Suppressor macrophage treated with lipopolysaccharide for 1 hour (primary cell): Measurements from ENCODE around the gene ANKRD12.

ENCODE experiments used
- DNase-seq, 3 donors: peaks; one replicate each; pipeline ENCODE4 v3.0.0-alpha.2; 2020 to 2022

ANKRD12 gene

GRCh38 chr18:9296233-9297006, 159.8 kb downstream of the ANKRD12 start:
- no peak for DNase-seq

GRCh38 chr18:9297007-9297393, 160.4 kb downstream of the ANKRD12 start:
- no peak for DNase-seq

GRCh38 chr18:9304388-9305070, 167.9 kb downstream of the ANKRD12 start:
- no peak for DNase-seq

GRCh38 chr18:9319333-9319732, 182.8 kb downstream of the ANKRD12 start:
- DNase-seq, result no peak

GRCh38 chr18:9321017-9321452, 184.5 kb downstream of the ANKRD12 start:
- no peak for DNase-seq

GRCh38 chr18:9321736-9322135, 185.2 kb downstream of the ANKRD12 start:
- DNase-seq, result no peak

GRCh38 chr18:9322744-9323143, 186.2 kb downstream of the ANKRD12 start:
- peak in 1 of 3 donors; percentile 5 for DNase-seq

GRCh38 chr18:9323750-9324445, 187.3 kb downstream of the ANKRD12 start:
- DNase-seq, result no peak

- DNase-seq, result no peak
These were observed 189.1 kb downstream of the ANKRD12 start for GRCh38 chr18:9325716-9326115.

- no peak for DNase-seq
These were observed 192.2 kb downstream of the ANKRD12 start for GRCh38 chr18:9328776-9329175.

- DNase-seq, result no peak
These were observed 192.9 kb downstream of the ANKRD12 start for GRCh38 chr18:9329471-9329870.

GRCh38 chr18:9330419-9330818, 193.8 kb downstream of the ANKRD12 start:
- no peak for DNase-seq

GRCh38 chr18:9333441-9334328, 197.1 kb downstream of the ANKRD12 start:
- DNase-seq, result no peak

- DNase-seq, result peak; percentile 94 to 97 (median 94)
These were observed 197.9 kb downstream of the ANKRD12 start, which contains the start of gene TWSG1 for GRCh38 chr18:9334329-9334972. Gene TWSG1 (plus strand): TSS chr18:9334773. CDS start chr18:9337230, 2,457 bp downstream.

GRCh38 chr18:9334973-9335696, 198.6 kb downstream of the ANKRD12 start:
- DNase-seq, result peak; percentile 46 to 77 (median 54)
